ENCODE results near the gene ALKBH8.

GRCh38 chr11:107561688-107562087, 3.8 kb downstream of the ALKBH8 start:
- no peak for TF ChIP-seq POU2F2 (IDR thresholded peaks at IDR 0.05; ENCODE audit: low read depth, low read length)
- TF ChIP-seq POLR2AphosphoS5 (IDR thresholded peaks at IDR 0.05; ENCODE audit: low read depth, low read length): no peak
- TF ChIP-seq POLR2A (IDR thresholded peaks at IDR 0.05; ENCODE audit: low read depth, low read length): no peak
- TF ChIP-seq TAF1 (IDR thresholded peaks at IDR 0.05; ENCODE audit: low read depth, low read length): no peak
- TF ChIP-seq SPI1 (IDR thresholded peaks at IDR 0.05; ENCODE audit: low read depth, low read length): no peak

Data from GM12891 (cell line).